ENCODE results near the gene NOA1. TPM values are rescaled to one million over a fixed set of nuclear protein-coding genes. Genes with fewer than 3 reads are reported as not detected.

Gene NOA1
- total and polyA plus RNA-seq, 2 donors from 2014 or later: 8.7 to 14.2 TPM

GRCh38 chr4:56914336-56914735 lies 63.1 kb downstream of the NOA1 start:
- H3K4me3 ChIP-seq (ENCODE audit: low read length in 3 of 3): no peak overlapping the region
- DNase-seq (no peak), FAIRE-seq (no peak)
- H3K9me3 ChIP-seq (ENCODE audit: control insufficient read depth in 2 of 3, insufficient read depth in 1 of 3, low read length in 3 of 3): no peaks in the 10 kb centered on the region
- no peak for TF ChIP-seq CTCF (IDR thresholded peaks at IDR 0.05; ENCODE audit: borderline replicate concordance, extremely low read depth, insufficient read depth)
- H3K9ac ChIP-seq (ENCODE audit: low read length in 3 of 3): no peak overlapping the region
- intact Hi-C loops (cut with DNase I): no loop called here
- H3K36me3 ChIP-seq (ENCODE audit: control insufficient read depth in 2 of 3, insufficient read depth in 3 of 3, low read length in 3 of 3): peaks cover 0 to 8% (median 3%) of the 10 kb centered on the region in 3 donors
- H3K27ac ChIP-seq (ENCODE audit: low read depth in 2 of 2, low read length in 2 of 2): no peak overlapping the region
- H3K27me3 ChIP-seq (ENCODE audit: control insufficient read depth, insufficient read depth, low read length): no peaks in the 10 kb centered on the region
- peaks cover 0 to 4% (median 0%) of the 10 kb centered on the region in 3 donors for H3K4me1 ChIP-seq (ENCODE audit: control insufficient read depth in 2 of 3, insufficient read depth in 2 of 3, low read depth in 1 of 3, low read length in 3 of 3)

Other genes with a start within 250 kb of the NOA1 start
- 1.0 TPM for gene SPINK2, start 155.9 kb downstream of the NOA1 start, total RNA-seq
- not detected for gene SPINK2, start 155.9 kb downstream of the NOA1 start, polyA plus RNA-seq (ENCODE audit: insufficient read depth, low read depth, low replicate concordance)
- gene REST, start 69.7 kb downstream of the NOA1 start, total RNA-seq: 54.7 TPM
- gene REST, start 69.7 kb downstream of the NOA1 start, polyA plus RNA-seq (ENCODE audit: insufficient read depth, low read depth, low replicate concordance): 5.9 TPM
- 78.2 TPM for gene POLR2B, start 1.3 kb upstream of the NOA1 start, total RNA-seq
- gene POLR2B, start 1.3 kb upstream of the NOA1 start, polyA plus RNA-seq (ENCODE audit: insufficient read depth, low read depth, low replicate concordance): 30.6 TPM
- 1,703 TPM for gene IGFBP7, start 132.8 kb upstream of the NOA1 start, total RNA-seq
- gene IGFBP7, start 132.8 kb upstream of the NOA1 start, polyA plus RNA-seq (ENCODE audit: insufficient read depth, low read depth, low replicate concordance): 2,157 TPM